Stimulated activated naive B cell treated with anti-CD40 and anti-IgM and Interleukin-4, amounts not matched to agents 10 μg/mL and 1 μg/mL and 100 μg/mL, for 72 hours (primary cell): ENCODE measurements around the gene IDH2.

ENCODE experiments used
- ATAC-seq, 2 donors: fragments of 150-1000 bp; cut with Tn5 transposase; replicated peaks; 2 replicates each; pipeline ENCODE4 v1.10.0; 2021; ENCODE audit warnings: moderate library complexity in 1 of 2
- DNase-seq: peaks from one replicate; pipeline ENCODE4 v3.0.0; 2021
- H3K27ac Mint-ChIP-seq: one replicate; pipeline ENCODE4 v1.8.0; 2022; ENCODE audit warnings: mild to moderate bottlenecking, mixed read lengths
- H3K27me3 Mint-ChIP-seq, 2 donors: one replicate each; pipeline ENCODE4 v1.8.0; 2022; ENCODE audit warnings: mixed read lengths in 2 of 2
- H3K36me3 Mint-ChIP-seq, 2 donors: one replicate each; pipeline ENCODE4 v1.8.0; 2022; ENCODE audit warnings: mixed read lengths in 2 of 2, mild to moderate bottlenecking in 1 of 2
- H3K4me1 Mint-ChIP-seq, 2 donors: one replicate each; pipeline ENCODE4 v1.8.0; 2022; ENCODE audit warnings: mixed read lengths in 2 of 2, mild to moderate bottlenecking in 1 of 2
- H3K4me3 Mint-ChIP-seq, 2 donors: one replicate each; pipeline ENCODE4 v1.8.0; 2022; ENCODE audit warnings: mild to moderate bottlenecking in 2 of 2, mixed read lengths in 2 of 2, moderate library complexity in 1 of 2
- H3K9me3 Mint-ChIP-seq, 2 donors: one replicate each; pipeline ENCODE4 v1.8.0; 2022; ENCODE audit warnings: mixed read lengths in 2 of 2, mild to moderate bottlenecking in 1 of 2

The IDH2 gene

DNA sequence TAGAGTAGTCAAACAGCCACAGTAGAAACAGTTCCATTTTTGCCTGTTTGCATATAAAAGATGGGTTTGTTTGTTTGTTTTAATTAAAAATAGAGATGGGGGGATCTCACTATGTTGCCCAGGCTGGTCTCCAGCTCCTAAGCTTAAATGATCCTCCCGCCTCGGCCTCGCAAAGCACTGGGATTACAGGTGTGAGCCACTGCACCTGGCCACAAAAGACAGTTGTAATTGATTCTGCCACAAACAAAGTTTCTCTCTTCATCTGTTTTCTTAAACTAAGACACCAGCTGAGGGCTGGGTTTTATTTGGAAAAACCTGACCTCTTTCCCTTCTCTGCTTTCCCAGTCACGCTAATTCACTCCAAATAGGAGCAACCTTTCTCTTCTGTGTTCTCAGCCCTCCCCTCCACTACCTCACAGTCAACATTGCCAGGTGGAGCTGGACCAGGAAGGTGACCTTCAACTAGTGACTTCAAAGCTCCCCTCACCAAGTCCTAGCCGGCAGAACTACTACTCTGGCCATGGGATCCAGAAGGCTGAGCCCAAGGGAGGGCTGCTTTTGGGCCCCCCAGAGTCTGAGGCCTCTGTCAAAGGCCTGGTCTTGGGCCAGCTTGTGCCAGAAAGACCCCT, 1.5 kb upstream of the IDH2 start:
- Mint-ChIP-seq H3K36me3 (peaks cover 0 to 10% of the 10 kb centered on the region in 2 donors), H3K9me3 (no peaks in the 10 kb centered on the region), H3K4me1 (peaks cover 20 to 36% of the 10 kb centered on the region in 2 donors), H3K27me3 (peaks cover 0 to 6% of the 10 kb centered on the region in 2 donors), H3K4me3 (peak overlapping the region in 1 of 2 donors; percentile 32), H3K27ac (no peak overlapping the region)
- DNase-seq (no peak), ATAC-seq (no peak)

DNA sequence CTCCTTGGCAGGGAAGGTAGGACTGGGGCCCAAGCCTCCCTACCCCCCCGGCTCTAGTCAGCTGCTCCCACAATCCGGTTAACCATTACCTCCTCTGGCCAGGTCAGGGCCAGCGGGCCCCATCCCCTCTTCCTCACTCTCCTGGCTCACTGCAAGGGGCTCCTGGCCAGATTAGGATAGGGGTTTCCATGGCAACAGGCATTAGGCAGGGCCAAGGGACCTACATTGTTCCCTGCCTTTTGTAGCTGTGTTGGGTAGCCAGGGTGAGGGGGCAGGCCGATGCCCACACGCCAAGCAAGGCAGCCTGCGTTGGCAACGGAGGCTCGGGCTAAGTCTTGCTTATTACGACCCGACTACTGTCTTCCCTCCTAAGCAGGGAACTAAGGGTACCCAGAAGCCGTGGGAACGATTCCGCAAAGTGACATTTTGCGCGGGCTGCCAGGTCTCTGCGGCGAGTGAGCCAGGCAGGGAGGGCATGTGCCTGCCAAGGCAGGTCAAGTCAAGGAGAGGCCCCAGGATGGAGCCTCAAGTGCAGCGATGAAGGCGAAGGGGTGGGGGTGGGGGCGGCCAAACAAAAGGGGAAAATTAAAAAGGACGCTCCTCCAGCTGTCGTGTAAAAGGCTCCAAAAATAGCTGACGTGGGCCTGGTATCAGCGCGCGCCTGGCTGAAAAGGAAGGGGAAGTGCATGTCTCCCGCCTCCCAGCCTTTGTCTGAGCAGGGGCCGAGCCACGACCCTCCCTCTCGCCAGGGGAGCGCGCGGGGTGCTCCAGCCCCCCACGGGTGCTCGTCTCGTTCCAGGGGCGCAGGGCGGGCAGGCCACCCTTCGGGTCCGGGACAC, 919 bp downstream of the IDH2 start:
- H3K27me3 Mint-ChIP-seq: no peaks in the 10 kb centered on the region
- peak overlapping the region; percentile 89 to 91 for H3K4me3 Mint-ChIP-seq
- ATAC-seq (peak; percentile 26 to 33), DNase-seq (peak; percentile 22)
- peak overlapping the region; percentile 56 for H3K27ac Mint-ChIP-seq
- peaks cover 32 to 61% of the 10 kb centered on the region in 2 donors for H3K4me1 Mint-ChIP-seq
- peaks cover 0 to 15% of the 10 kb centered on the region in 2 donors for H3K36me3 Mint-ChIP-seq
- no peaks in the 10 kb centered on the region for H3K9me3 Mint-ChIP-seq

DNA sequence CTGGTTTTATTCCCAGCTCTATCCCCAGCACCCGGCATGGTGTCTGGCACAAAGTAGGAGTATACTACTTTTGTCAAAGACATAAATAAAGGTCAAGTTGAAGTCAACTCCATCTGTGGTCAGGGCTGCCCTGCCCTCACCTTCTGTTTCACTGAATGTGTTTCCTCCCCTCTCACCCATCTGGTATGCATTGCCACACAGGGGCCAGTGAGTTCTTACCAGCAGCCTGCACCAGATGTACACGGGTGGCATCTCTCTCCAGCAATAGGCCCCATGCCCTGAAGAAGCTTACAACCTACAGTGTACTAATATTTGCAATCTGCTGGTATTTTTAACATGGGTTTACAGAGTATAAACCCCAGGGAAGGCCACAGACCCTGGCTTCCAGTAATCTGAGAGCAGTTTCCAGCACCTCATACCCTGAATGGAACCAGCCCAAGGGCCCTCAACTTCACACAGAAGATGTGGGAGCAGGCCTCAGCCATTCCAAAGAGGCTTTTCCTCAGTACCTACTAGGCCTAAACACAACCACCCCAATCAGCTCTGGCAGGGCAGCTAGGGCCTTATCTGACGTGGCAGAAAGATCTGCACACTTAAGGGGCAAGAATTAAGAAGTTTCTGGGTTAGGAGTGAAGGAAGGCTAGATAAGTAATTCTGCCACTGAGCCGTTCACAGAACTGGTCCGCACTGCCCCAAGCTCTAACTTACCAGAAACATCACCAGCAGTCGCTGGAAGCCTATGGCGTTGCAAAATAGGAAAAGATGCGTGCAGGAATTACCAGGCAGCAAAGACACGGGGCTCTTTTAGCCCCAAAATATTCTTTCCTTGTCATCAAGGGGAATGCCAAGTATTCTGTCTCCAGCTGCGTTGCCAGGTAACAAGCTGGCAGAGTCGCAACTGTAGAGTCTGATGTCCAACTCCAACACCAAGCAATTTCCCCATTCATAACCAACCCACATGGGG, 2.1 kb downstream of the IDH2 start:
- Mint-ChIP-seq H3K36me3 (peaks cover 3 to 22% of the 10 kb centered on the region in 2 donors), H3K27ac (peak overlapping the region; percentile 89), H3K27me3 (no peaks in the 10 kb centered on the region), H3K9me3 (no peaks in the 10 kb centered on the region), H3K4me3 (peak overlapping the region; percentile 89 to 91), H3K4me1 (peaks cover 39 to 68% of the 10 kb centered on the region in 2 donors)
- no peak for ATAC-seq
- DNase-seq: no peak

DNA sequence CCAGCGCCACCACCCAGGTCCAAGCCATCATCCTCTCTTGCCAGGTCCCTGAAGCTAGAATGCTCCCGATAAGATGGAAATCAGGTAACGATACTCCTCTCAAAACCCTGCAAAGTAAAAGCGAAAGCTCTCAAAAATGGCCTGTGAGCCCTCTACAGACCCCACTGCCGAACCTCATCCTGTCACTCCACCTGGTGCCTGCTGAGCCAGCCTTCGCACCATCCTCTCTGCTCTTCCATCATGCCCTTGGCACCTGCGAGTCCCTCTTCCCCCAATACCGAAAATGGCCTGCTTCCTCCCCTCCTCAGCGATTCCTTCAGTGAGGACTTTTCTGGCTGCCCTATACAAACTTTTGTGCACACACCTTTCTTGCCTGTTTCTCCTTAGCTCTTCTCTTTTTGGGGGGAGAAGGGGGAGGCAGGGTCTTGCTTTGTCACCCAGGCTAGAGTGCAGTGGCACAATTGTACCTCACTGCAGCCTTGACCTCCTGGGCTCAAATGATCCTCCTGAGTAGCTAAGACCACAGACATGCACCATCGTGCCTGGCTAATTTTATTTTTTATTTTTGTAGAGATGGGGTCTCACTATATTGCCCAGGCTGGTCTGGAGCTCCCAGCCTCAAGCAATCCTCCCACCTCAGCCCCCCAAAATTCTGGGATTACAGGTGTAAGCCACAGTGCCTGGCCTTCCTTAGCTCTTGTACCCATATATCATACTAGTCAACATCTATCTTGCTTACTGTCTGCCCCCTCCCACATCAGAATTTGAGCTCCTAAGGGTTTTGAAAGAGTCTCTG, 3.0 kb downstream of the IDH2 start:
- H3K4me1 Mint-ChIP-seq: peaks cover 41 to 70% of the 10 kb centered on the region in 2 donors
- H3K36me3 Mint-ChIP-seq: peaks cover 3 to 23% of the 10 kb centered on the region in 2 donors
- no peak for DNase-seq
- no peaks in the 10 kb centered on the region for H3K9me3 Mint-ChIP-seq
- peak overlapping the region; percentile 31 to 48 for H3K4me3 Mint-ChIP-seq
- no peak for ATAC-seq
- H3K27ac Mint-ChIP-seq: peak overlapping the region; percentile 89
- H3K27me3 Mint-ChIP-seq: no peaks in the 10 kb centered on the region

DNA sequence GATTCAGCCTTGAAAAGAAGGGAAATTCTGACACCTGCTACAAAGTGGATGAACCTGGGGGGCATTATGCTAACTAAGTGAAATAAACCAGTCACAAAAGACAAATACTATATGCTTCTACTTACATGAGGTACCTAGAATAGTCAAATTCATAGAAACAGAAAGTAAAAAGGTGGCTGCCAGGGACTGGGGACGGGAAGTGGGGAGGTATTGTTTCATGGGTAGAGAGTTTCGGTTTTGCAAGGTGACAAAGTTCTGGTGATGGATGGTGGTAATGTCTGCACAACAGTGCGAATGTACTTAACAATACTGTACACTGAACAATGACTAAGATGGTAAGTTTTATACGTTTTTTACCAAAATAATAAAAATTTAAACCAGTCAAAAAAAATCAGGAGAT, 4.8 kb downstream of the IDH2 start:
- H3K27me3 Mint-ChIP-seq: no peaks in the 10 kb centered on the region
- peak overlapping the region; percentile 0 to 60 for H3K4me3 Mint-ChIP-seq
- DNase-seq (peak; percentile 45), ATAC-seq (peak; percentile 77)
- H3K9me3 Mint-ChIP-seq: no peaks in the 10 kb centered on the region
- H3K4me1 Mint-ChIP-seq: peaks cover 41 to 65% of the 10 kb centered on the region in 2 donors
- H3K27ac Mint-ChIP-seq: peak overlapping the region; percentile 2
- H3K36me3 Mint-ChIP-seq: peaks cover 3 to 25% of the 10 kb centered on the region in 2 donors

DNA sequence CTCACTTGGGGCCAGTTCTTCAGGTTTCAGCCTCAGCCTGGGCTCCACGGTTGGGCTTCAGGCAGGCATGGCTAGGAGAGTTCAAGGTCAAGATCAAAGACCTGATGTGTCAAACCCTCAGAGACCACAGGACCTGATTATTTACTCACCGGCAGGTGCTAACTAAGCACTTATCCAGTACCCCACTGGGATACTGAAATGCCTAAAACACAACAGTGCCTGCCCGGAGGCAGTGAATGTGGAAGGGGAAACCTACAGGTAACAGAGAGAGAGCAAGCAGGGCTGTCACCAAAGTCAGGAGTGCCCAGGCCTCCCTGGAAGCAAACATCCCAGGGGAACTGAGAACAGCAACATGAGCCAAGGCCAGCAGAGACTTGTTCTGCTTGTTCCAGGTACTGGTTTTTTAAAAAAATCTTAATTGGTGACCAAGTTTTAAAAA, 6.7 kb downstream of the IDH2 start:
- peaks cover 41 to 60% of the 10 kb centered on the region in 2 donors for H3K4me1 Mint-ChIP-seq
- ATAC-seq (no peak), DNase-seq (no peak)
- H3K4me3 Mint-ChIP-seq: no peak overlapping the region
- H3K27me3 Mint-ChIP-seq: no peaks in the 10 kb centered on the region
- no peaks in the 10 kb centered on the region for H3K9me3 Mint-ChIP-seq
- H3K27ac Mint-ChIP-seq: no peak overlapping the region
- H3K36me3 Mint-ChIP-seq: peaks cover 8 to 36% of the 10 kb centered on the region in 2 donors

DNA sequence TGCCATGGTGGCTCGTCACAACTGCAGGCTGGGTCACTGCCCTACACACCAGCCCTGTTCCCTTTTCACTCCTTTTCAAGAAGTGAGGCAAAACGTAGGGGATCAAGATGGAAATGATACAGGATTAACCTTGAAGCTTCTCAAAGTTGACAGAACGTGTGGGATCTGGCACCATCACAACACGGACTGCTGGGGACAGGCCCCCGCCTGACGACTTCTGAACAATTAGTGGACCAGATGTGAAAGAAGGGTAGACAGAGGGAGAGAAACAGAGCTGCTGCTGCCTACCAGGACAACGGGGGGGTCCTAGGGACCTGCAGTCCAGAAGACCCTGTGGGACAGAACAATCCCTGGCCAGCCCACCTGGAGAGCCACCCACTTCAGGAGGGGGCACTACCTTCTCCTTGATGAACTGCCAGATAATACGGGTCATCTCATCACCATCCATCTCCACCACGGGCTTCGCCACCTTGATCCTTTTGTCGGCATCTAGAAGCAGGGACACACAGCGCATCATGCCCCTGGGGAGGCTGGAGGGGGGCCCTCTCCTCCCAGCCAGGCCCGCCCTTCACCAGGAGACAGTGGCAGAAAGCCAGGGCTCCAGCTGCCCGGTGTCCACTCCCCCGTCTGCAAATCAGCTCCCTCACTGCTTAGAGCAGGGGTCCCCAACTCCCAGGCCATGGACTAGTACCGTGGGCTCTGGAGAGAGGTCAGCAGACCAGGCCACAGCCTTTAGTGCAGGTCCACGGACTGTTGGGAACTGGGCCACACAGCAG, 10.9 kb downstream of the IDH2 start:
- H3K36me3 Mint-ChIP-seq: peaks cover 29 to 48% of the 10 kb centered on the region in 2 donors
- peaks cover 18% of the 10 kb centered on the region in 2 donors for H3K4me1 Mint-ChIP-seq
- no peaks in the 10 kb centered on the region for H3K9me3 Mint-ChIP-seq
- DNase-seq: no peak
- no peak for ATAC-seq
- H3K4me3 Mint-ChIP-seq: no peak overlapping the region
- H3K27me3 Mint-ChIP-seq: no peaks in the 10 kb centered on the region
- H3K27ac Mint-ChIP-seq: no peak overlapping the region

DNA sequence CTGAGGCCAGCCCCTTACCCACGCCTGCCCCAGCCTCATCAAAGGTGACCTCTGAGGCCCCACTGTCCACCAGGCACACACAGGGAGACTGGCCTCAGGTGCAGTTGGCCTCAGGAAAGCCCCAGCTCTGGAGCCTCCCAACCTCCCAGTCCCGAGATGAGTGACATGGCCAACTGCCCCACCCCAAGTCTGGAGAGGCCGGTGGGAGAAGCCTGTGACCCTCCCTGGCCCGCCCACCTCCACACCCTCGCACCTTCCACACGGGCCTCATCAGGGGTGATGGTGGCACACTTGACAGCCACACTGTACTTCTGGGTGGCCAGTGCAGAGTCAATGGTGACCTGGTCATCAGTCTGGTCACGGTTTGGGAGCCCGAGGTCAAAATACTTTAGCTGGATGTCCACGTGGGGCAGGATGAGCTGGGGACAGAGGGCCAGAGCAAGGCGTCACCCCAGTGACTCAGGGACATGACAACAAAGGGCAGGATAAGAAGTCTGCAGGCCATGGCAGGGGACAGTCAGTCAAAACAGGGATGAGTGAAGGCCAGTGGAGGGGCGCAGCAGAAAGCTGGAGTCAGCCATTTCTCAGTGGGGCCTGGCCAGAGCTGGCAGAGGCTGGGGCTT, 11.9 kb downstream of the IDH2 start:
- no peak overlapping the region for H3K27ac Mint-ChIP-seq
- no peak overlapping the region for H3K4me3 Mint-ChIP-seq
- peaks cover 26 to 50% of the 10 kb centered on the region in 2 donors for H3K36me3 Mint-ChIP-seq

DNA sequence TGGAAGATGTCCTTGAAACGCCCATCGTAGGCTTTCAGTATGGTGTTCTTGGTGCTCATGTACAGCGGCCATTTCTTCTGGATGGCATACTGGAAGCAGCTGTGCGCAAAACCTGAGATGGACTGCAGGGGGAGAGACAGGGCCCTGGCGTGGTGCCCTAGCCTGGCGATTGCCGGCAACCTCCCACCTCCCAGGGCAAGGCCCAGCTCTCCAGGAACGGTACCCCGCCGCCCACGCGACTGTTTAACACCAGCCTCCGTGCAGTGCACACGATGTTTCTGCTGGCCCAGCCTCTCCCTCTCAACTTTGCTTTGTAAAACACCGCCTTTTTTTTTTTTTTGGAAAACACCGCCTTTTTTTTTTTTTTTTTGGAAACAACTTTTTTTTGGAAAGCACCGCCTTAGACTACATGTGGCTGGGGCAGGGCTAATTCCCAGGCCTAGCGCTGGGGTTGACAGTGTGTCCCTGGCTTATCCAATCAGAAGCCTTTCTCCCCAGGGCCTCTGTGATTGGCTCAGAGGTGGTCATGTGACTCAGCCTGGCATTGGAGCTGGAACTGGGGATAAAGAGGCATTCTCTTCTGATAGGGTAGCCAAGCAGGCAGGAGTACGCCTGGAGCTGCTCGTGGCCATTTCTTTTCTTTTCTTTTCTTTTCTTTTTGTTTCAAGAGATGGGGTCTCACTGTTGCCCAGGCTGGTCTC, 14.7 kb downstream of the IDH2 start:
- DNase-seq (no peak), ATAC-seq (peak; percentile 60 to 63)
- Mint-ChIP-seq H3K4me1 (peaks cover 9 to 14% of the 10 kb centered on the region in 2 donors), H3K27me3 (no peaks in the 10 kb centered on the region), H3K9me3 (no peaks in the 10 kb centered on the region), H3K4me3 (no peak overlapping the region), H3K36me3 (peaks cover 35 to 59% of the 10 kb centered on the region in 2 donors), H3K27ac (peak overlapping the region; percentile 59)

More for the DNA sequence above, 11.9 kb downstream of the IDH2 start:
- Mint-ChIP-seq H3K4me1 (peaks cover 11 to 12% of the 10 kb centered on the region in 2 donors), H3K27me3 (no peaks in the 10 kb centered on the region), H3K9me3 (no peaks in the 10 kb centered on the region)
- no peak for DNase-seq
- ATAC-seq: no peak

DNA sequence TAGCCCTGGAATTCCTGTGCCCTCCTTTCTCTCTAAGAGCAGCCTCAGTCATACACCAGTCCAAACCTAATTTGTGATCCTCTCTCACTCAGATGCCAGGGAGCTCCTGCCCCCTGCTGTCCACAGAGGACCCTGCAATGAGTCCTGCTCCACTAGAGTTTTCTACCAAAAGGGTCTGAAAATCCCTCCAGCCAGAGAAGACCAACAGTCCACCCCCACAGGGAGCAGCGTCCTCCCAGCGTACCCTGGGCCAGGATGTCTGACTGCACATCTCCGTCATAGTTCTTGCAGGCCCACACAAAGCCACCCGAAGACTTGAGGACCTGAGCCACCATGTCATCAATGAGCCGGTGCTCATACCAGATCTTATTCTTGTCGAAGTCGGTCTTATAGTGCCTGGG, 15.4 kb downstream of the IDH2 start:
- ATAC-seq (peak; percentile 80 to 84), DNase-seq (peak; percentile 35)
- Mint-ChIP-seq H3K27ac (peak overlapping the region; percentile 3), H3K4me3 (no peak overlapping the region), H3K36me3 (peaks cover 35 to 58% of the 10 kb centered on the region in 2 donors), H3K4me1 (peaks cover 7 to 9% of the 10 kb centered on the region in 2 donors), H3K27me3 (no peaks in the 10 kb centered on the region), H3K9me3 (no peaks in the 10 kb centered on the region)

DNA sequence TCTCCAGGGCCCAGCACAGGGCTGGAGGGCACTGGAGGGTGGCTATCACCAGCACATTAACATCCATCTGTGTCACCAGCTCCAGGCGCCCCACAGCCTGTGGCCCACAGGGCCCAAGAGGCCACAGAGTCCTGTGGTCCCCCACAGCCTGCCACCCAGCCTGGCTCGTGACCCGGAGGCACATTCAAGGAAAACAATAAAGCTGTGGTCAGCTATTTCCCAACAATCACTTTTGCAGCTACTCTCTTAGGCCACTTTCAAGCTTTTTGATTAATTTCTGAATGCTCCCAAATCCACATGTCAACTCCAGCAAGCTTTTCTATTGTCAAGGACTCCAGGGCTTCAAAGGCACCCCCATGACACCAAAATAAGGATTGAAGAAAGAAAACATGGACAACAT, 16.7 kb downstream of the IDH2 start:
- peaks cover 35 to 61% of the 10 kb centered on the region in 2 donors for H3K36me3 Mint-ChIP-seq

DNA sequence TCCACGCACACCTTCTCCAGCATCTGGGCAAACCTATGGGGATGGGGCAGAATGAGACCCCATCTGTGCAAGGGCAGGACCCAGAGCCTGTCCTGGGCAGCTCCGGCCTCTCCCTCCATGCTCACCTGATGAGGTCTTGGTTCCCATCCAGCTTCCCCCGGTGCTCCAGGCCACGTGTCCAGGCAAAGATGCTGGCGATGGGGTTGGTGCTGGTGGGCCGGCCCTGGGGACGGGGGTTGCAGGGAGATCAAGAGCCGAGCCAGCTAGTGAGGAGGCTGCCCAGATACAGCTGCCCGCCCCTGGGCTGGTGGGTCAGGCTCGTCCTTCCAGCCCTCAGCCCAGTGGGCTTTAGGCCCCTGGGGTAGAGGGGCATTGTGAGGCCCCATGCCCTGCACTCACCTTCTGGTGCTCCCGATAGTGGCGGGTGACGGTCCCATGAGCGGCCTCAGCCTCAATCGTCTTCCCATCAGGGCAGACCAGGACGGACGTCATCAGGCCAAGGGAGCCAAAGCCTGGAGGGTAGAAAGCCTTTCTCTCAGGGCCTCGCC, 17.3 kb downstream of the IDH2 start:
- peaks cover 4 to 9% of the 10 kb centered on the region in 2 donors for H3K4me1 Mint-ChIP-seq

More for the DNA sequence above, 16.7 kb downstream of the IDH2 start:
- no peak for ATAC-seq
- DNase-seq: no peak
- no peak overlapping the region for H3K4me3 Mint-ChIP-seq
- no peak overlapping the region for H3K27ac Mint-ChIP-seq
- no peaks in the 10 kb centered on the region for H3K27me3 Mint-ChIP-seq
- H3K4me1 Mint-ChIP-seq: peaks cover 4 to 9% of the 10 kb centered on the region in 2 donors
- no peaks in the 10 kb centered on the region for H3K9me3 Mint-ChIP-seq

More for the DNA sequence above, 17.3 kb downstream of the IDH2 start:
- no peak for DNase-seq
- H3K9me3 Mint-ChIP-seq: no peaks in the 10 kb centered on the region
- H3K27ac Mint-ChIP-seq: peak overlapping the region; percentile 66
- no peak overlapping the region for H3K4me3 Mint-ChIP-seq
- H3K27me3 Mint-ChIP-seq: no peaks in the 10 kb centered on the region
- H3K36me3 Mint-ChIP-seq: peaks cover 34 to 61% of the 10 kb centered on the region in 2 donors
- ATAC-seq: no peak
